Measurements from ENCODE around the gene SOHLH1. TPM values are rescaled to one million over a fixed set of nuclear protein-coding genes. Genes with fewer than 3 reads are reported as not detected.

SOHLH1 gene, protein sequence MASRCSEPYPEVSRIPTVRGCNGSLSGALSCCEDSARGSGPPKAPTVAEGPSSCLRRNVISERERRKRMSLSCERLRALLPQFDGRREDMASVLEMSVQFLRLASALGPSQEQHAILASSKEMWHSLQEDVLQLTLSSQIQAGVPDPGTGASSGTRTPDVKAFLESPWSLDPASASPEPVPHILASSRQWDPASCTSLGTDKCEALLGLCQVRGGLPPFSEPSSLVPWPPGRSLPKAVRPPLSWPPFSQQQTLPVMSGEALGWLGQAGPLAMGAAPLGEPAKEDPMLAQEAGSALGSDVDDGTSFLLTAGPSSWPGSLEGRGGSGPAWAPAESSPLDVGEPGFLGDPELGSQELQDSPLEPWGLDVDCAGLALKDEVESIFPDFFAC
- polyA plus RNA-seq (ENCODE audit: insufficient read length), result not detected

DNA sequence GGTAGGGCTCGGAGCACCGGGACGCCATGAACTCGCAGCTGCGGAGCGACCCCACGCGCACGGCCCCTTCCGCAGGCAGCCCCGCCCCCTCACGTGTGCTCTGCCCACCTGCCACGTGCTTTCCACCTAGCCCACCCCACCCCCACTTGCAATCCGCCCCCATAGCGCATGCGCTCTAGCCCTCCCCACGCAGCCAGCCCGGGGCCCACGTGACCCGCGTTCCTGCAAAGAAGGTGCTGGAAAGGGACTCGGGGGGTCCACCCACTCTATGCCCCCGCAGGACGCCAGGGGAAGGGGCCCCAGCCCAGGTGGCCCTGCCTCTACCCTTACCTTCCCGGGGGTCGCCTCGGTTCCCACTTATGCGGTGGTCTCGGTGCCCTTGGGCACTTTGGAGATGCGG is at the start of gene SOHLH1:
SOHLH1 (minus strand) TSS at position 42 of the 400 bp plus-strand sequence; CDS start at position 28, 14 bp downstream.
- no peak for DNase-seq (ENCODE audit: low read depth)

DNA sequence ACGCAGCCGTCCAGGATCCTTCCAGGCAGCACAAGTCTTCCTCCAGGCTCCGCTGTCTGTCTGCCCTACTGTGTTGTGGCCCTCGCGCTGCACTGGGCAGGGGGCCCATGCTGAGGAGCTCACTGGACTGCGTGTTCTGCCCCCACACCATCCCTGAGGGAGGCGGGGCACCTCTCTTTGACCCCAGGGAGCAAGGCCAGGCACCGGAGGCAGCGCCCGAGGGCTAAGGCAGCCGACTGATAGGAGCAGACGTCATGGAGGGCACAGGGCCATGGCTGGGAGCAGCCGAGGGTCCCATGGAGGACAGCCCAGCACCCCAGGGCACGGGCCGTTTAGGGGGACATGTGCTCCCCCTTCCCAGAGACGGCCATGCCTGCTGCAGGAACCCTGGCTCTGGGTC is 49.4 kb upstream of the SOHLH1 start:
- no peak for DNase-seq (ENCODE audit: low read depth)

DNA sequence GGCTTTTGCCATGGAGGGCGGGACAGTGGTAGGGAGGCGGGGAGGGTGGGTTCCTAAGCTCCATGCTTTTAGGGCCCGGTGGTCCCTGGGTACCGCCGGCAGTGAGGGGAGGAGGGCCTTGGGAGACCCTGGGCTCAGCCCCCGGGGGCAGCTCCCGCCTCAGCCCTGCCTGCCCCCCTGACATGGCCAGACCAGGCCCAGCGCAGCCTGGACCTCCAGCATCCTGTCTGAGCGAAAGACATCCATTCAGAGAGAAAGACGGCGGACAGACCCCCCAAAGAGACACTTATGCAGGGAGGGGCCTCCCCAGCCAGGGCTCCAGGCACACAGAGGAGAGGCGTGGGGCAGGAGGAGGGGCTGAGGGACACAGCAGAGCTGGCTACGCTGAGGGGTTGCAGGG is 48.0 kb upstream of the SOHLH1 start:
- DNase-seq (ENCODE audit: low read depth), result no peak

DNA sequence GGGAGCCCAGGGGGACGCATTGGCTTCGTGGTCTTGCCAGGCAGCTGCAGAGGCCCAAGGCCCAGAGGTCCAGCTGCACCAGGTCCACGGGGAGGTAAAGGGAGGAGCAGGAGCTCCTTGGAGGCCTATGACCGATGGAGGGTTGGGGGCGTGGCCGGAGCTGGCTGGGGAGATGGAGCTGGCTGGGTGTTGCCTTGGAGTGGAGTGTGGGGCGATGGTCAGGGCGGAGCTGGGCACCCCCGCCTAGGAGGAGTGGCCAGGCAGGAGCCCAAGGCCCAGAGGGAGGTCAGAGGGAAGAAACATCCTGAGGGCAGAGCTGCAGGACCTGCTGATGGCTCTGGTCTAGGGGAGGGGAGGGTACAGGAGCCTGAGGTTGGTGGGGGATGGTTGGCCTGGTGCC is 47.3 kb upstream of the SOHLH1 start:
- no peak for DNase-seq (ENCODE audit: low read depth)

DNA sequence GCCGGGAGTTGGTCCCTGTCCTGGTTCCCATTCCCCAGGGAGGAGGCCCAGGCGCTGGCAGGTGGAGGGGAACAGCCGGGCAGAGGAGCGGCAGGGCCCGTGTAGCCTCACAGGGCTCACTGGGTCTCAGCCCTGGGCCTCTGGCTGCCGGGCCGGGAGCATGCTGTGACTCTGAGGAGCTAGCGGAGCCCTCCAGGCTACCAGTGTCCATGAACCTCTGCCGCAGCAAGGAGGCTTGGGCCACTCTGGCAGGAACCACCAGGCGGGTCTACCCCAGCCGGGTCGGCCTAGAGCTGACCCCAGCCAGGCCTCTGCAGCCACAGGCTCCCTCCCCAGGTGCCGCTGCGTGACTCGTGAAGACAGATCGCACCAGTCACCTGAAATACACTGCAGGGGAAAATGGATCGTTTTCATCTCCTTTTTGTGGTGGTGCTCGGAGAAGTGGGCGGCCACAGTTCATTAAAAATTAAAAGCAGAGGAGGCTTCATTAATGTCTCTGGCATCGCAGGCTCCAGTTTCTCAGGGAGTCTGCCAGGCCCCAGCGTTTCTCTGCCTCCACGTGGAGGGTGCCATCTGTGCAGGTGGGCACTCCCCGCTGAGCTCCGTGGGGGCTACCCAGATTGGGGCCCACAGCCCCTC is 46.5 kb upstream of the SOHLH1 start:
- no peak for DNase-seq (ENCODE audit: low read depth)

DNA sequence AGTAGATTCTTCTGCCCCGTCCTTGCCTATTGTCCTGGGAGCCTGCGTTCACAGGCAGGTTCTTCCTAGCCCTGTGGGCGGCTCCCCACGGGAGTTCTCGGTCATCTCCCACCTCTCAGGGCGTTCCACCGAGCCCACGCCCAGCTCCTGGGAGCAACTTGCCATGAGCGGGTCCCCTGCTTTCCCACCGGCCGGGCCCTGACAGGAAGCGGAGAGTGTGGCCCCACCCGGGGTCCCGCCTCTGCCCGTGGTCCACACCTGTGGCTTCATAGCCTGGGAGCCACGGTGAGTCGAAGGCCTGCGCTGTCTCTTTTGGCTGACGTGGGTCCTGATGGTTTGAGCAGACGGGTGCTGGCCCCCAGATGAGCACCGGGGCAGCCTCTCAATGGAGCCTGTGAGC is 45.9 kb upstream of the SOHLH1 start:
- DNase-seq (ENCODE audit: low read depth), result no peak

DNA sequence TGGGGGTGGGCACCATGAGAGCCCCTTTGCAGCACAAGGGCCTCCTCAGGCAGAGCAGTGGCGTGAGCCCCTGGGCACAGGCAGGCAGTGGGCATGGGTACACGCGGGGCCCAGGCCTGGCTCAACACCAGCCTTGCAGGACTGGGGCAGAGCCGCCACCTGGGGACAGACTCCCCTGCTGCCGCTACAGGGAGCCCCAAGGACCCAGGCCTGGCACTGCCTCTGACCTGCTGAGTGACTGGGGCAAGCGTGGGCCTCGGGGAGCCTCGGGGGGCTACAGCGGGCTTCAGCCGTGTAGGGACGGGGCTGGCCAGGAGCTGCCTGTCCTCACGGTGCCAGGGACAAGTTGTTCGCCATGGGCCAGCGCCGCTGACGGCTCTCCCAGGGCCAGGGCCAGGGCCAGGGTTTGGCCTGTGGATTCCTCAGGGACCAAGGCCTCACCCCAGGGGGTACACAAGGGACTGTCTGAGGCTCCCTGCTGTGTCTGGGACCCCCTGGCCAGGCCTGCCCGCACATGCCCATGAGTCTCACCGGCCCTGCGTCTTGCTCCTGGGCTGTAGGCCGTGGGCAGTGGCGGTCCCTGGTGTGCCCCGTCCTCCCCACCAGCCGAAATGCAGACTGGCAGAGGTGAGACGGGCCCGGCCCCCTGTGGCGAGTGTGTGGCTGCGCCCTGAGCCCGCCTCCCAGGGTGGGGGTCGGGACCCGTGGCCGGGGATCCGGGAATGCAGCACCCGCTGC is 45.2 kb upstream of the SOHLH1 start:
- no peak for DNase-seq (ENCODE audit: low read depth)

DNA sequence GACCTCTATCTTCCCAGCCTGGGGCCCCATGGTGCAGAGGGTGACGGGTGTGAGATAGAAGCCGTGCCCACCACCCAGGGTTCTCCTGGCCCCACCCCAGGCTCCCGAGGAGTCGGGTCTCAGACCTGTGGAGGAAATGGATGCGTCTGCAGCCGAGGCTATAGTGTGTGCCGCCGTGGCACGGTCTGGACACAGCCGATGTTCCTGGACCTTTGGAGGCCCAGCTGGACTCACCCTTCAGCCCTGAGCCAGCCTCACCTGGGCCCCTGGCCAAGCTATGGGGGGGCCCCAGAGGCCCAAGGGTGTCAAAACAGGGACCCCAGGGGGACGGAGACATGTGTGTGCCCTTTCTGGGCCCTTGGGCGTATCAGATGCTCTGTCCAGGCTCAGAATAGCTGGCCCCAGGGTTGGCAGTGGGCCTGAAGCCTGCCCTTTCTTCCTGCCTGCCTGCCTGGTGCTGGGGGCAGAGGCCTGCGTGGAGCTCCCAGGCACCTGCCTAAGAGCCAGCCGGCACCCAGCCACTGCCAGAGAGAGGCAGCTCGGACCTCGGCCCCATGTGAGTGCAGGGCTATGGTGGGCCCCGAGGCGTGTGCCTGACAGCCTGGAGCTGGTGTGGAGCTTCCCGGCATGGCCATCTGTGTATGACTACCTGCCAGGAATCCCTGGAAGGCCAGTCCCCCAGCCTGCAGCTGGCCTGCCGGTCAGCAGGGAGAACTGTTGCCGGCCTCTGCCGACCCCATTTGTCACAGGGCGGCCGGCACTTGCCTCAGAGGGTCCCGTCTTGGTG is 44.5 kb upstream of the SOHLH1 start:
- no peak for DNase-seq (ENCODE audit: low read depth)

DNA sequence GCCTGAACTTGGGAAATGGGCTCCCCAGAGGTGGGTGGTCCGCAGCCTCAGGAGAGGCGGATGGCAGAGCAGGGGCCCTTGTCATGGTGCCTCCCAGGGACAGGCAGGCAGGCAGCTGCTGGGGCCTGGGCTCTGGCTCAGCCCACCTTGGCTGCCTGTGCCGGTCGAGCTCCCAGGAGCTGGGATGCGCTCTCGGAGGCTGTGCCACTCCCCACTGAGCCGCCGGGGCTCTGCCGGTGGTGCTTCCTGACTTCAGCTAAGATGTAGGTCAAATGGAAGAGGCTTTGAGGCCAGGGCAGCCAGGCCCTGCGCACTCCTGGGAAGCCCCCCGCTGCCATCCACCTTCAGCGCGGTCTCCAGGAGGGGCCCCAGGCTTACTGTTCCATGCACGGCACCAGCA is 43.7 kb upstream of the SOHLH1 start:
- DNase-seq (ENCODE audit: low read depth), result no peak

DNA sequence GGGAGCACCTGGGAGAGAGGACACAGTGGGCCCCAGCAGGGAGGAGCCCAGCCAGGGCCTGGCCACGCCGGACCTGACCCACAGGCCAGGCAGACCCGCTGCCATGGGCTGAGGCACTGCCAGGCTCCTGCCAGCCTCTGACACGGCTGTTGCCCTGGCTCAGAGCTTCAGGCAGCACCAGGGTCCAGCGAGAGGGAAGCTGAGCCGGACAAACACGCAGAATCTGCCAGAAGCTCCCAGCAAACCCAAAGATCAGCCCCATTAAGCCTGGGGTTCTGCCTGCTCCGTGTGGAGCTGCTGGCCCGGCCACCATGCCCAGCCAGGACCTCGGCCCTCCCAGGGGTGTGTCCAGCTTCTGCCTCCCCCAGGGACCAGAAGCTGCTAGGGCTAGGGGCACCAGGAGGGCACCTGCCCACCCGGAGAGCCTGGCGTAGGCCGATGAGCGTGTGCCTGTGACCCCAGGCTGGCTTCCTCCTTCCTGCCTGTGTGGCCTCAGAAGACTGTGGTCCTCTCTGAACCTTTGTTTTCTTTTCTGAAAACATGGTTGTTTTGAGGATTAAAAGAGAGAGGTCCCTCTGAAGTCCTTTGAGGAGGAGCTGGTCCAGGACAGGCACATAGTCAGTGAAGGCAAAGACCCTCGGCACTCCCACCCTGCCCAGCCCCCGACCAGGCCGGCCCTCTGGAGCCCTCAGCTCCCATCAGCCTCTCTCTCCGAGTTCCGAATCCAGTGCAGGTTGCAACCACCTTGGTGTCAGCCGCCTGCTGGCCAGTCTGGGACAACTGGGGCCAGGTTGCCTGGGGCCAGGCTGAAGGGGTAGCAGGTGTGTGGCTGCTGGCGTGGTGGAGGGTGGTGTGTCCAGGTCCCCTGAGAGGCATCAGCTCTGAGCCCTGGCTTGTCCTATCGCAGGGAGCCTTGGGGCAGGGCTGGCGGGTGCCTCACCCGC is 42.3 kb upstream of the SOHLH1 start:
- no peak for DNase-seq (ENCODE audit: low read depth)

DNA sequence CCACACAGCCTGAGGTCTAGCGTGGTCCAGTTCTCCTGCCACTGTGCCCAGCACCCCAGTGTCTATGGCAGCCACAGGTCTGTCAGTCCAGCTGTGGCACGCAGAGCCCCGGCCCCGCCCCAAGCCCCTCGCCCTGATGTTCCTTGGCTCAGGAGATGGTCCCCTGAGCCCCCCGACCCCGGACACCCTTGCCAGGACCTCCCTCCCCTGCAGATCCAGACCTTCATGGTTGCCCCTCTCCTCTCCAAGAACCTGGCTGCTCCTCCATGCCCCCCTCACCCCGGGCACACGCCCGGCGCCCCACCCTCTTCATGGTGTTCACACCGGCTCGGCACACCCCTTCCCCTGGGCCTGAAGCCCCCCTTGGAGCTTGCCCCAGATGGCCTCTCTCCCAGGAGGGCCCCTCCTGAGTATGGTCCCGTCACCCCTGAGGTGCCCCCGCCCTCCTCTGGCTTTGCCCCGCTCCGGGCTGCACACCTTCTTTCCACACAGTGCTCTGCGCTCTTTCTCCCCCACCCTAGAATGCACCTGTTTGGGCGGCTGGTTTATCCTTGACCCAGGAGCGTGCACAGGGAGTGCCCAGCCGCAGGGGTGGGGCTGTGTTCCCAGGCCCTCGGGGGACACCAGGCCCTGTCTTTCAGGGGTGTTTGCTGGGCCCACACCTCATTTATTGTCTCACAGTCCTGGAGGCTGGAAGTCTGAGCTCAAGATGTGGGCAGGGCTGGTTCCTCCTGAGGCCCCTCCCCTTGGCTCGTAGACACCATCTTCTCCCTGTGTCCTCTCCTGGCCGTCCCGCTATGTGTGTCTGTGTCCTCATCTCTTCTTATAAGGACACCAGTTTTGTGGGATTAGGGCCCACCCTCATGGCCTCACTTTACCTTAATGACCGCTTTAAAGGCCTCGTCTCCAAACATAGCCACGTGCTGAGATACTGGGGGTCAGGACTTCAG is 40.3 kb upstream of the SOHLH1 start:
- DNase-seq (ENCODE audit: low read depth), result no peak

DNA sequence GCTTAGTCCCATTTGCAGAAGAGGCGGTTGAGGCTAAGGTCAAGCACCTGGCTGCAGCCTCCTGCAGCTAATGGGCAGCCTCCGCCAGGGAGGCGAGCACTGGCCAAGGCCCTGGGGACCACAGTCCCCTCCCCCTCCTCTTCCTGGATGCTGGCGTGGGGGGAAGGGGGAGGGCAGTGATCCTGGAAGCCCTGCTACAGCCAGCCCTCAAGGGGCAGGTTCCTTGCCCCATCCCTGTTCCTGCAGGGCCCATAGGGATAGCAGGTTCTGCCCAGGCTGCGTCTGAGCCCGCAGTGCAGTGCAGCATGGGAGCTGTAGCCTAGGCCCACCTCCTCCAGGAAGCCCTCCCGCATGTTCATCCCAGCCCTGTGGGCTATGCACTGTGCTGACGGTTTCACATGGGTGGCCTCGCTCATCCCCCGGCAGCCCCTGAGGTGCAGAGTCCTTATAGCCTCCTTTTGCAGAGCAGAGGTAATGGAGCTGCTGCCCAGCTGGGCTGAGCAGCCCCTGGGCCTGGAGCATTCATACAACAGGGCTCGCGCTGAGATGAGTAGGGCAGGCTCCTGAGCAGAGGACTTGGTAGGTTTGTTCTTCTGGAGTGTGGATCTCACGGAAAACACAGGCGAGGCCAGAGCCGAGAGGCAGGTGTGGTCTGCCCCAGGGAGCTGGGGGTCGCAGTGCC is 38.7 kb upstream of the SOHLH1 start:
- DNase-seq (ENCODE audit: low read depth), result no peak

DNA sequence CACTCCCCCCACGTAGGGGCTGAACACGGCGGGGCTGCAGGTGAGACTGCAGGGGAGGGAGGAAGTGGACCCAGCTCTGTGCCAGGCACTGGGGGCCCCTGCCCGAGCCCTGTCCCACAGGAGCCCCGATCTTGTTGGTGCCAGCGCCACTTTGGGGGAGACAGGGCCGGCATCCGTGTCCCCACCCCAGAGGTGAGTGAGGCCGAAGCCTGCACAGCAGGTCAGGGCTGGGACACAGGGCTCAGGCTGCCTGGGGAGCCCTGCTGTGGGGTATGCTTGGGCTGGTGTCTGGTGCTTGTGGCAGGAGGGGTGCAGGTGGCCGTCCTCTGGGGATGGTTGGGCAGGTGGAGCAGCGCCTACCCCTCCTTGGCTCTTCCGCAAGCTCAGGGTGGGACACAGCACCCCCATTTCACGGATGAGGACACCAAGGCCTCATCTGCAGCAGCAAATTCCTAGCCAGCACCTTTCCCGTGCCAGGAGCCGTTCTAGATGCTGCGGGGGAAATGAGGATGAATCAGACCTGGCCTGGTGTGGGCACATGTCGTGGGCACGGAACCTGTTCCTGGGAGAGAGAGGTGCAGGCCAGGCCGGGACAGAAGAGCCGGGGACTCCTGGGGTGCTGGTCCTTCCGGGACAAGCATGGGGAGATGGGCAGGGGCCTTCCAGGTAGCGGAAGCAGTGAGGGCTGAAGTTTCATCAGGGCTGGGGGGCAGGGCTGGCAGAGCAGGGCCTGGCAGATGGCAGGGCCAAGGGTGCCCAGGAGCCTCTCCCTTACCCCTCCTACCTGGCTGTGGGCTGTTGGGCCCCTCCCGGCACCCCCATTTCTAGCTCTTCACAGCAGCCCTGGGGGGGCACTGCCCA is 37.9 kb upstream of the SOHLH1 start:
- DNase-seq (ENCODE audit: low read depth), result no peak

DNA sequence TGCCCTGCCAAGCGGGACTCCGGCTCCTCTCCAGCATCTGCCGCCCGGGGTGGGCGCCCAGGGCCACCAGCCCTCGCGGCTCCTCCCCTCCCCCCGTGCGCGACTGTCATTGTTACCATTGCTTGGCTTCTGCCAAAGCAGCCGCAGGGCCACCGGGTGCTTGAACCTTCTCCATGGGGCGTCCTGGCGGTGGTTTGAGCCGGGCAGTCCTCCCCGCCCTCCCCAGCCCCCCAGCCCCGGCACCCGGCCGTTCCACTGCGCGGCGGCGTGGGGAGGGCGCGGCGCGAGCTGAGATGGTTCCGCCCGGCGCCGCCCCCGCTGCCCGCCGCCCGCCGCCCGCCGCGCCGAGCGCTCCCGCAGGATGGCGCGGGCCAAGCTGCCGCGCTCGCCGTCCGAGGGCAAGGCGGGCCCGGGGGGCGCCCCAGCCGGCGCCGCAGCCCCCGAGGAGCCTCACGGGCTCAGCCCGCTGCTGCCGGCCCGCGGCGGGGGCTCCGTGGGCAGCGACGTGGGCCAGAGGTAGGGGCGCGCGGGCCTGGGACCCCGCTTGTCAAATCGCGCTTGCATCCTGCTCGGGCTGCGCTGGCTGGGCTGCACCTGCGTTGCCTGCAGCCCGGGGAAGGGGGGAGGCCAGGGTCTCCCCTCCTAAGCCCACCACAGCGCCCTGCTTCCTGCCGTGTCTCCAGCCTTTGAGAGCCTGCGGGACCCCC is 37.1 kb upstream of the SOHLH1 start:
- no peak for DNase-seq (ENCODE audit: low read depth)

DNA sequence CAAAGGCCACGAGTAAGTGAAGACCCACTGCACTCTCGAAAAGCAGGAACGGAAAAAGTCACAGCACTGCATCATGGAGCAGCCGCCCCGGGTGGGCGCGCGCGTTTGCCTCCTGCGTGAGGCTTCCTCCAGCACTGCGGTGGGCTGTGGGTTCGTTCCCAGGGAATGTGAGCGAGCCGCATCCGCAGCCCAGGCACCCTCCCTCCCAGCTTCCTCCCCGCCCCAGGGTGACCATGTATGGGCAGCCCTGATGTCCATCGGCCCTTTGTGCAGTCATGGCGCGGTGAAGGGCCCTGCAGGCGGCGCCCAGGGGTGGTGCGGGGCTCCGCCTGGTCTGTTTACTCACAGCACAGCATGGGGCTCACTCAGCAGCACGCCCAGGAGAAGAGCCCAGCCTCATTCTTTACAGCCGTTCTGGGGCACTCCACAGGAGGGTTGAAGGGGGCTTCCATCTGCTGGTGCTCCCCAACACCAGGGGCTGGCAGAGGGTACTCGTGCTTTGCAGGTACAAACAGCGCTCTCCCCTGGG is 35.4 kb upstream of the SOHLH1 start:
- no peak for DNase-seq (ENCODE audit: low read depth)

DNA sequence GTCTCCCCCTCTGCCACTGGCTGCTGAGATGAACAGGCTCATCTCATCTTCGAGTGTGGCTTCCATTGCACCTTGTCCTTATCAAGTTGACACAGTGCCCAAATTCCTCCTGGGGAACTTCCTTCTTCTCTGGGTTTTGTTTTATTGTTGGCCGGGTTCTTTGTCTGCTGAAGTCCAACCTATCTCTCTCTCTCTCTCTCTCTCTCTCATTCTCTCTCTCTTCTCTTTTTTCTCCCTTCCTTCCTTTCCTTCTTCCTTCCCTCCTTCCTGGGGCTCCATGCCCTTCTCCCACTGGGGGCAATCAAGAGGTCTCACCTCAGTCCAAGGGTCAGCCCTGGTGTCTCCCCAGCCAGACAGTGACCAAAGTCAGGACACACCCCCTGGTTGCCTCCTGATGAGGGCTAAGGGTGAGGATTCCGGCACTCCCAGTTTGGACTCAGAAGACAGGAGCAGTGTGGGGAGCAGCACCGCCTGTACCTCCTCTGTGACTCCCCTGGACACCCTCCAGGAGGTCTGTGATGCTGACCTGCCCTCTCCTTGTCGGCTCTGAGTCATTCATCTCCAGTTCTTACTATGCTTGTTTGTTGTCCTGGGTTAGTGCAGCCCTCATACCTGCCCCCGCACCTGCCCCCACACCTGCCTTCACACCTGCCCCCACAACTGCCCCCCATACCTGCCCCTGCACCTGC is 33.4 kb upstream of the SOHLH1 start:
- no peak for DNase-seq (ENCODE audit: low read depth)

DNA sequence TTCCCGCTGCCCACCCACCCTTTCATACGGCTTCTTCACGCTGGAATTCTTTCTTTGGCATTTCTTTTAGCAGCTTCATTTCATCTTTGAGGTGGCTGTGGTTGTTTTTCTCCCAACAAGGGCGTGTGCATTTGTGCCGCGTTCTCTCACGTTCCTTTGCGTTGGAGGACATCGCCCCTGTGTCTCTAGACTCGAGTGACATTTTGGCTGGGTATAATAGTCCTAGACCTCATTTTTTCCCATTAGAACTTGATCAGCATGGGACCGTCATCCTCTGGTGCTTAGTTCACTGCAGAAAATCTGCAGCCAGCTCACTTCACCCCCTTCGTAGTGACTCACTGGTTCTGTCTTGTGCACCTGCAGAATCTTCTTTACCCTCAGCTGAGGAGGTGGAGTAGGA is 32.2 kb upstream of the SOHLH1 start:
- no peak for DNase-seq (ENCODE audit: low read depth)
